GM23338 (cell line): Measurements from ENCODE around the gene XYLT1. TPM values are rescaled to one million over a fixed set of nuclear protein-coding genes. Genes with fewer than 3 reads are reported as not detected.

Source experiments
- ATAC-seq: fragments of 200-7000 bp; cut with Tn5 transposase; 3 replicates; pipeline ENCODE4 v1.9.1; 2020
- DNase-seq: peaks from one replicate; pipeline ENCODE4 v3.0.0-alpha.2; 2015; ENCODE audit warnings: low spot score
- H2AFZ ChIP-seq: fragments of 200-600 bp; sonication (generic); 2 replicates; pipeline ENCODE4 v1.8.0; 2016; ENCODE audit warnings: antibody characterized with exemption, mild to moderate bottlenecking, moderate library complexity
- H3F3A ChIP-seq: fragments of 200-600 bp; sonication (generic); replicated peaks from 2 replicates; pipeline ENCODE4 v1.8.0; 2017; ENCODE audit warnings: antibody characterized with exemption, mixed run types, low read depth
- H3K27ac ChIP-seq: fragments of 200-600 bp; sonication (generic); 2 replicates; pipeline ENCODE4 v1.6.1; 2016; ENCODE audit warnings: low read depth
- H3K27me3 ChIP-seq: fragments of 200-600 bp; sonication (generic); 2 replicates; pipeline ENCODE4 v1.8.0; 2016; ENCODE audit warnings: mild to moderate bottlenecking, mixed run types, moderate library complexity; ENCODE audit not compliant: insufficient read depth
- H3K36me3 ChIP-seq: fragments of 200-600 bp; sonication (generic); 2 replicates; pipeline ENCODE4 v1.8.0; 2016; ENCODE audit warnings: mild to moderate bottlenecking; ENCODE audit not compliant: insufficient read depth
- H3K4me1 ChIP-seq: fragments of 200-600 bp; sonication (generic); 2 replicates; pipeline ENCODE4 v1.8.0; 2016; ENCODE audit warnings: mild to moderate bottlenecking, moderate library complexity; ENCODE audit not compliant: insufficient read depth
- H3K4me2 ChIP-seq: fragments of 200-600 bp; sonication (generic); 2 replicates; pipeline ENCODE4 v1.7.1; 2017; ENCODE audit warnings: mixed run types
- H3K4me3 ChIP-seq: fragments of 200-600 bp; sonication (generic); 2 replicates; pipeline ENCODE4 v1.6.1; 2016; ENCODE audit warnings: mixed run types
- H3K79me2 ChIP-seq: fragments of 200-600 bp; sonication (generic); replicated peaks from 2 replicates; pipeline ENCODE4 v1.8.0; 2017; ENCODE audit warnings: mild to moderate bottlenecking; ENCODE audit not compliant: insufficient read depth
- H3K9me2 ChIP-seq: fragments of 200-600 bp; sonication (generic); 2 replicates; pipeline ENCODE4 v1.8.0; 2017; ENCODE audit not compliant: insufficient read depth
- H4K20me1 ChIP-seq: fragments of 200-600 bp; sonication (generic); replicated peaks from 2 replicates; pipeline ENCODE4 v1.8.0; 2017; ENCODE audit warnings: mild to moderate bottlenecking; ENCODE audit not compliant: insufficient read depth
- H3K27ac Mint-ChIP-seq: 2 replicates; pipeline ENCODE4 v1.8.0; 2020; ENCODE audit warnings: inconsistent platforms, mild to moderate bottlenecking, moderate library complexity, mixed read lengths
- H3K27me3 Mint-ChIP-seq: 3 replicates; pipeline ENCODE4 v1.8.0; 2022; ENCODE audit warnings: low read depth, mild to moderate bottlenecking, moderate library complexity, mixed read lengths, inconsistent platforms; ENCODE audit not compliant: insufficient read depth, poor library complexity
- H3K36me3 Mint-ChIP-seq: 3 replicates; pipeline ENCODE4 v1.8.0; 2021; ENCODE audit warnings: low read depth, mild to moderate bottlenecking, inconsistent platforms, moderate library complexity, mixed read lengths
- H3K4me1 Mint-ChIP-seq: 3 replicates; pipeline ENCODE4 v1.8.0; 2020; ENCODE audit warnings: mild to moderate bottlenecking, inconsistent platforms, mixed read lengths
- H3K4me3 Mint-ChIP-seq: 3 replicates; pipeline ENCODE4 v1.8.0; 2021; ENCODE audit warnings: moderate library complexity, mild to moderate bottlenecking, inconsistent platforms, mixed read lengths
- H3K9me3 Mint-ChIP-seq: 3 replicates; pipeline ENCODE4 v1.8.0; 2020; ENCODE audit warnings: moderate library complexity, mild to moderate bottlenecking, inconsistent platforms, mixed read lengths
- CREB1 ChIP-seq: fragments of 250-450 bp; sonication (Bioruptor Pico); IDR thresholded peaks from 2 replicates; pipeline ENCODE4 v1.5.0; 2020; ENCODE audit warnings: low read depth, mild to moderate bottlenecking, moderate library complexity
- EZH2phosphoT487 ChIP-seq: fragments of 200-600 bp; sonication (generic); IDR thresholded peaks from one replicate; pipeline ENCODE4 v1.8.1; 2018; ENCODE audit warnings: antibody characterized with exemption; ENCODE audit not compliant: unreplicated experiment
- JUNB ChIP-seq: IDR thresholded peaks from one replicate; pipeline ENCODE4 v1.6.1; 2016; ENCODE audit warnings: antibody characterized with exemption; ENCODE audit not compliant: unreplicated experiment
- NANOG ChIP-seq: IDR thresholded peaks from 2 replicates; pipeline ENCODE4 v1.6.1; 2016; ENCODE audit warnings: antibody characterized with exemption, borderline replicate concordance
- POLR2AphosphoS5 ChIP-seq: IDR thresholded peaks from 2 replicates; pipeline ENCODE4 v1.6.1; 2016; ENCODE audit warnings: antibody characterized with exemption, low read depth
- ZNF114 ChIP-seq: fragments of 250-450 bp; sonication (Bioruptor Pico); IDR thresholded peaks from 2 replicates; pipeline ENCODE4 v1.5.0; 2020; ENCODE audit warnings: mild to moderate bottlenecking, moderate library complexity
- polyA plus RNA-seq: library from polyadenylated mRNA; unstranded; fragments of >200 nt; fragmentation: Nextera tagmentation; extraction: Ambion mirVana; gene quantifications from 2 replicates; pipeline ENCODE4 v1.2.1, GENCODE V29; 2016
- total RNA-seq: library from RNA; depleted of rRNA; stranded (reverse); fragments of >200 nt; shearing (Covaris generic); gene quantifications from 2 replicates; pipeline ENCODE4 v1.2.3, GENCODE V29; 2014
- TF ChIP-seq, protein P1 (sequence below): IDR thresholded peaks from one replicate; pipeline ENCODE4 v1.6.1; 2018; ENCODE audit warnings: antibody characterized with exemption; ENCODE audit not compliant: unreplicated experiment
- TF ChIP-seq, protein P2 (sequence below): fragments of 250-450 bp; sonication (Bioruptor Pico); IDR thresholded peaks from 2 replicates; pipeline ENCODE4 v1.5.0; 2020; ENCODE audit warnings: mild to moderate bottlenecking, moderate library complexity
- TF ChIP-seq, protein P3 (sequence below), 2 experiments: fragments of 200-600 bp in 1 of 2; sonication (generic) in 1 of 2; conservative IDR thresholded peaks; 2 replicates each; pipeline versions ENCODE4 v1.5.1 to v1.6.1; 2016 to 2017; ENCODE audit warnings: antibody characterized with exemption in 2 of 2, low read depth in 2 of 2, mild to moderate bottlenecking in 2 of 2, moderate library complexity in 1 of 2

Gene XYLT1
- total and polyA plus RNA-seq, 2 experiments from 2014 or later = 3.5 to 24.7 TPM

DNA sequence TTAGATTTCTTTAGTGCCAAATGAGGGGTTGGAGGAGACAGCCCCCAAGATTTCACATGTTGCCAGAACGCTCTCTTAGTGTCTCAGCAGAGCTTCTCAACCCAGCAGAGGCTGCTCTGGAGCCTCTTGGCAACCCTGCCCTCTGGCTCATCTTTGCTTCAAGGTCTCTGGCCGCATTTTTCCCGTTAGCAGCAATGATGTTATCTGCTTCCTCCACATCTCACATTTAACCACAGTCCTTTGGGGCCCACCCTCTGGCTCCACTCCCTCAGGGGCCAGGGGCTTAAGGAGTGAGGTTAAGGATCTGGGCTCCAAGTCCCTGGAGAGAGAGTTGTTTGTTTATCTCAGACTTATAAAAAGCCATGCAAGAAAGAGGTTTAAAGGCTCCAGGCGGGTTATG is 3.3 kb upstream of the XYLT1 start (continued):
- TF ChIP-seq, protein P1, sequence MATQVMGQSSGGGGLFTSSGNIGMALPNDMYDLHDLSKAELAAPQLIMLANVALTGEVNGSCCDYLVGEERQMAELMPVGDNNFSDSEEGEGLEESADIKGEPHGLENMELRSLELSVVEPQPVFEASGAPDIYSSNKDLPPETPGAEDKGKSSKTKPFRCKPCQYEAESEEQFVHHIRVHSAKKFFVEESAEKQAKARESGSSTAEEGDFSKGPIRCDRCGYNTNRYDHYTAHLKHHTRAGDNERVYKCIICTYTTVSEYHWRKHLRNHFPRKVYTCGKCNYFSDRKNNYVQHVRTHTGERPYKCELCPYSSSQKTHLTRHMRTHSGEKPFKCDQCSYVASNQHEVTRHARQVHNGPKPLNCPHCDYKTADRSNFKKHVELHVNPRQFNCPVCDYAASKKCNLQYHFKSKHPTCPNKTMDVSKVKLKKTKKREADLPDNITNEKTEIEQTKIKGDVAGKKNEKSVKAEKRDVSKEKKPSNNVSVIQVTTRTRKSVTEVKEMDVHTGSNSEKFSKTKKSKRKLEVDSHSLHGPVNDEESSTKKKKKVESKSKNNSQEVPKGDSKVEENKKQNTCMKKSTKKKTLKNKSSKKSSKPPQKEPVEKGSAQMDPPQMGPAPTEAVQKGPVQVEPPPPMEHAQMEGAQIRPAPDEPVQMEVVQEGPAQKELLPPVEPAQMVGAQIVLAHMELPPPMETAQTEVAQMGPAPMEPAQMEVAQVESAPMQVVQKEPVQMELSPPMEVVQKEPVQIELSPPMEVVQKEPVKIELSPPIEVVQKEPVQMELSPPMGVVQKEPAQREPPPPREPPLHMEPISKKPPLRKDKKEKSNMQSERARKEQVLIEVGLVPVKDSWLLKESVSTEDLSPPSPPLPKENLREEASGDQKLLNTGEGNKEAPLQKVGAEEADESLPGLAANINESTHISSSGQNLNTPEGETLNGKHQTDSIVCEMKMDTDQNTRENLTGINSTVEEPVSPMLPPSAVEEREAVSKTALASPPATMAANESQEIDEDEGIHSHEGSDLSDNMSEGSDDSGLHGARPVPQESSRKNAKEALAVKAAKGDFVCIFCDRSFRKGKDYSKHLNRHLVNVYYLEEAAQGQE = no peak
- no peak for TF ChIP-seq POLR2AphosphoS5
- no peak for TF ChIP-seq CREB1 (CRISPR knock-in tag)

DNA sequence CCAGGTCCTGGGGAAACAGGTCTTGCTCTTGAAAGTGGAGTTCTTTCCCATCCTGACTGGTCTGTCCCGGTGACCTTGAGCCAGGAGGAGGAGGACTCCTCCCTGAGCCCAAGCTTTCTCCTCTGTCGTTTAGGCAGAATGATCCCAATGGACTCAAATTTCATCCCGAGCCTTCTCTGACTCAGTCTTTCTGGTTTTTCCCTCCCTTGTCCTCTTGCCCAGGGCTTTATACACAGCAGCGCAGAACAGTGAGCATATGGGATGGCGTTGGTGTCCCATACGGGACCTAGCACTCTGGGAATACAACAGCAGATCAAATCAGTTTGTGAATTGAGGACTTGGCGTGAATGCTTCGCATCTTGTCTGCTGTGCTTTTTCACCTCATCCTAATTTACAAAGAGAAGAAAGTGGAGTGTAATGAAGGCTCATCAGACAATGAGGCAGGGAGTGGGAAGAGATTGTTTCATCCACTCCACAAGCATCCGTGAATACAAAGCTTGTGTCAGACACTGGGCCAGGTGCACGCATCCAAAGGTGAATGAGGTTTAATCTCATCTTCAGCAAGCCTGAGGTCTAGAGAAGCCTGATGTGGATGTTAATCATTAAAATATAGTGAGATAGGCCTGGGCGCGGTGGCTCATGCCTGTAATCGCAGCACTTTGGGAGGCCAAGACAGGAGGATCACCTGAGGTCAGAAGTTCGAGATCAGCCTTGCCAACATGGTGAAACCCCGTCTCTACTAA is 1.1 kb upstream of the XYLT1 start:
- Histone ChIP-seq H3K4me2 (peak overlapping the region; percentile 86), H3K9me2 (no peaks in the 10 kb centered on the region), H3K36me3 (no peaks in the 10 kb centered on the region), H3K4me3 (peak overlapping the region; percentile 70), H4K20me1 (peaks cover 12% of the 10 kb centered on the region; the same call in 1 of the 2 replicates), H3F3A (peaks cover 8% of the 10 kb centered on the region; the same call in 1 of the 2 replicates), H3K27me3 (peaks cover 28% of the 10 kb centered on the region), H3K79me2 (peaks cover 31% of the 10 kb centered on the region), H2AFZ (peak overlapping the region; percentile 94), H3K27ac (no peak overlapping the region), H3K4me1 (peaks cover 35% of the 10 kb centered on the region)
- Mint-ChIP-seq H3K9me3 (no peaks in the 10 kb centered on the region; the same call in 2 of the 3 replicates), H3K27ac (no peak overlapping the region), H3K4me1 (peaks cover 48% of the 10 kb centered on the region), H3K27me3 (peaks cover 29% of the 10 kb centered on the region), H3K36me3 (peaks cover 4% of the 10 kb centered on the region; the same call in 1 of the 3 replicates), H3K4me3 (peak overlapping the region; percentile 84)
- no peak for DNase-seq
- no peak for ATAC-seq
- no peak for TF ChIP-seq POLR2AphosphoS5
- TF ChIP-seq ZNF114 (CRISPR knock-in tag) = no peak
- TF ChIP-seq, protein P2, sequence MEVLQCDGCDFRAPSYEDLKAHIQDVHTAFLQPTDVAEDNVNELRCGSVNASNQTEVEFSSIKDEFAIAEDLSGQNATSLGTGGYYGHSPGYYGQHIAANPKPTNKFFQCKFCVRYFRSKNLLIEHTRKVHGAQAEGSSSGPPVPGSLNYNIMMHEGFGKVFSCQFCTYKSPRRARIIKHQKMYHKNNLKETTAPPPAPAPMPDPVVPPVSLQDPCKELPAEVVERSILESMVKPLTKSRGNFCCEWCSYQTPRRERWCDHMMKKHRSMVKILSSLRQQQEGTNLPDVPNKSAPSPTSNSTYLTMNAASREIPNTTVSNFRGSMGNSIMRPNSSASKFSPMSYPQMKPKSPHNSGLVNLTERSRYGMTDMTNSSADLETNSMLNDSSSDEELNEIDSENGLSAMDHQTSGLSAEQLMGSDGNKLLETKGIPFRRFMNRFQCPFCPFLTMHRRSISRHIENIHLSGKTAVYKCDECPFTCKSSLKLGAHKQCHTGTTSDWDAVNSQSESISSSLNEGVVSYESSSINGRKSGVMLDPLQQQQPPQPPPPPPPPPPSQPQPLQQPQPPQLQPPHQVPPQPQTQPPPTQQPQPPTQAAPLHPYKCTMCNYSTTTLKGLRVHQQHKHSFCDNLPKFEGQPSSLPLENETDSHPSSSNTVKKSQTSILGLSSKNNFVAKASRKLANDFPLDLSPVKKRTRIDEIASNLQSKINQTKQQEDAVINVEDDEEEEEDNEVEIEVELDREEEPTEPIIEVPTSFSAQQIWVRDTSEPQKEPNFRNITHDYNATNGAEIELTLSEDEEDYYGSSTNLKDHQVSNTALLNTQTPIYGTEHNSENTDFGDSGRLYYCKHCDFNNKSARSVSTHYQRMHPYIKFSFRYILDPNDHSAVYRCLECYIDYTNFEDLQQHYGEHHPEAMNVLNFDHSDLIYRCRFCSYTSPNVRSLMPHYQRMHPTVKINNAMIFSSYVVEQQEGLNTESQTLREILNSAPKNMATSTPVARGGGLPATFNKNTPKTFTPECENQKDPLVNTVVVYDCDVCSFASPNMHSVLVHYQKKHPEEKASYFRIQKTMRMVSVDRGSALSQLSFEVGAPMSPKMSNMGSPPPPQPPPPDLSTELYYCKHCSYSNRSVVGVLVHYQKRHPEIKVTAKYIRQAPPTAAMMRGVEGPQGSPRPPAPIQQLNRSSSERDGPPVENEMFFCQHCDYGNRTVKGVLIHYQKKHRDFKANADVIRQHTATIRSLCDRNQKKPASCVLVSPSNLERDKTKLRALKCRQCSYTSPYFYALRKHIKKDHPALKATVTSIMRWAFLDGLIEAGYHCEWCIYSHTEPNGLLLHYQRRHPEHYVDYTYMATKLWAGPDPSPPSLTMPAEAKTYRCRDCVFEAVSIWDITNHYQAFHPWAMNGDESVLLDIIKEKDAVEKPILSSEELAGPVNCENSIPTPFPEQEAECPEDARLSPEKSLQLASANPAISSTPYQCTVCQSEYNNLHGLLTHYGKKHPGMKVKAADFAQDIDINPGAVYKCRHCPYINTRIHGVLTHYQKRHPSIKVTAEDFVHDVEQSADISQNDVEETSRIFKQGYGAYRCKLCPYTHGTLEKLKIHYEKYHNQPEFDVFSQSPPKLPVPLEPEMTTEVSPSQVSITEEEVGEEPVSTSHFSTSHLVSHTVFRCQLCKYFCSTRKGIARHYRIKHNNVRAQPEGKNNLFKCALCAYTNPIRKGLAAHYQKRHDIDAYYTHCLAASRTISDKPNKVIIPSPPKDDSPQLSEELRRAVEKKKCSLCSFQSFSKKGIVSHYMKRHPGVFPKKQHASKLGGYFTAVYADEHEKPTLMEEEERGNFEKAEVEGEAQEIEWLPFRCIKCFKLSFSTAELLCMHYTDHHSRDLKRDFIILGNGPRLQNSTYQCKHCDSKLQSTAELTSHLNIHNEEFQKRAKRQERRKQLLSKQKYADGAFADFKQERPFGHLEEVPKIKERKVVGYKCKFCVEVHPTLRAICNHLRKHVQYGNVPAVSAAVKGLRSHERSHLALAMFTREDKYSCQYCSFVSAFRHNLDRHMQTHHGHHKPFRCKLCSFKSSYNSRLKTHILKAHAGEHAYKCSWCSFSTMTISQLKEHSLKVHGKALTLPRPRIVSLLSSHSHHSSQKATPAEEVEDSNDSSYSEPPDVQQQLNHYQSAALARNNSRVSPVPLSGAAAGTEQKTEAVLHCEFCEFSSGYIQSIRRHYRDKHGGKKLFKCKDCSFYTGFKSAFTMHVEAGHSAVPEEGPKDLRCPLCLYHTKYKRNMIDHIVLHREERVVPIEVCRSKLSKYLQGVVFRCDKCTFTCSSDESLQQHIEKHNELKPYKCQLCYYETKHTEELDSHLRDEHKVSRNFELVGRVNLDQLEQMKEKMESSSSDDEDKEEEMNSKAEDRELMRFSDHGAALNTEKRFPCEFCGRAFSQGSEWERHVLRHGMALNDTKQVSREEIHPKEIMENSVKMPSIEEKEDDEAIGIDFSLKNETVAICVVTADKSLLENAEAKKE (CRISPR knock-in tag) = no peak
- TF ChIP-seq NANOG = no peak
- TF ChIP-seq, protein P3, sequence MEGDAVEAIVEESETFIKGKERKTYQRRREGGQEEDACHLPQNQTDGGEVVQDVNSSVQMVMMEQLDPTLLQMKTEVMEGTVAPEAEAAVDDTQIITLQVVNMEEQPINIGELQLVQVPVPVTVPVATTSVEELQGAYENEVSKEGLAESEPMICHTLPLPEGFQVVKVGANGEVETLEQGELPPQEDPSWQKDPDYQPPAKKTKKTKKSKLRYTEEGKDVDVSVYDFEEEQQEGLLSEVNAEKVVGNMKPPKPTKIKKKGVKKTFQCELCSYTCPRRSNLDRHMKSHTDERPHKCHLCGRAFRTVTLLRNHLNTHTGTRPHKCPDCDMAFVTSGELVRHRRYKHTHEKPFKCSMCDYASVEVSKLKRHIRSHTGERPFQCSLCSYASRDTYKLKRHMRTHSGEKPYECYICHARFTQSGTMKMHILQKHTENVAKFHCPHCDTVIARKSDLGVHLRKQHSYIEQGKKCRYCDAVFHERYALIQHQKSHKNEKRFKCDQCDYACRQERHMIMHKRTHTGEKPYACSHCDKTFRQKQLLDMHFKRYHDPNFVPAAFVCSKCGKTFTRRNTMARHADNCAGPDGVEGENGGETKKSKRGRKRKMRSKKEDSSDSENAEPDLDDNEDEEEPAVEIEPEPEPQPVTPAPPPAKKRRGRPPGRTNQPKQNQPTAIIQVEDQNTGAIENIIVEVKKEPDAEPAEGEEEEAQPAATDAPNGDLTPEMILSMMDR (conservative IDR thresholded peaks at IDR 0.05; ENCODE audit: low read depth in 2 of 2) = no peak
- no peak for TF ChIP-seq JUNB
- no peak for TF ChIP-seq EZH2phosphoT487
